MM.1S (cell line): ENCODE data around the gene NUDC.
"Not testable (repeated sequence)": the region's sequence is repeated elsewhere in the genome, so short reads cannot be mapped to it uniquely, and the experiment has no call there.

Experiments used
- CTCF ChIP-seq: fragments of 300-600 bp; sonication (generic); IDR thresholded peaks from 2 replicates; pipeline ENCODE4 v1.5.1; 2016; ENCODE audit warnings: antibody characterized with exemption, low read length, mixed read lengths
- EZH2 ChIP-seq: fragments of 300-600 bp; sonication (generic); optimal IDR thresholded peaks from 2 replicates; pipeline ENCODE3; 2017; ENCODE audit warnings: low read depth, mild to moderate bottlenecking, antibody characterized with exemption, low read length, mixed read lengths
- EZH2phosphoT487 ChIP-seq: fragments of 300-600 bp; sonication (generic); IDR thresholded peaks from 2 replicates; pipeline ENCODE4 v1.6.1; 2018; ENCODE audit warnings: antibody characterized with exemption, low read length

- not testable (repeated sequence) for TF ChIP-seq CTCF, EZH2, EZH2phosphoT487
Measured at GRCh38 chr1:26881611-26882010, 39.9 kb upstream of the NUDC start.
